HepG2 (cell line): ENCODE measurements around the gene SAMD14. TPM values are rescaled to one million over a fixed set of nuclear protein-coding genes. Genes with fewer than 3 reads are reported as not detected.
A peak's percentile ranks its signal among the peaks of the same experiment; 100 is the strongest.

Experiments used
- GFI1 ChIP-seq: sonication (generic); formaldehyde crosslinking; IDR thresholded peaks from 2 replicates; pipeline ENCODE4 v1.5.0; 2020; ENCODE audit warnings: missing genetic modification reagents, mild to moderate bottlenecking, borderline replicate concordance
- HNF1B ChIP-seq: sonication (generic); formaldehyde crosslinking; IDR thresholded peaks from 2 replicates; pipeline ENCODE4 v1.5.1; 2020; ENCODE audit warnings: mild to moderate bottlenecking, moderate library complexity, missing genetic modification reagents
- HOXA5 ChIP-seq: sonication (generic); formaldehyde crosslinking; IDR thresholded peaks from 2 replicates; pipeline ENCODE4 v1.4.0; 2020; ENCODE audit warnings: missing genetic modification reagents
- MAFK ChIP-seq, 2 experiments: IDR thresholded peaks in 1 of 2; conservative IDR thresholded peaks in 1 of 2; 2 replicates each; pipeline ENCODE4 v1.6.1; 2011; ENCODE audit warnings: improper control_type of control experiment in 2 of 2, low read length in 2 of 2
- MXD1 ChIP-seq: sonication (generic); formaldehyde crosslinking; IDR thresholded peaks from 2 replicates; pipeline ENCODE4 v1.4.0; 2020; ENCODE audit warnings: mild to moderate bottlenecking, missing genetic modification reagents
- PATZ1 ChIP-seq: sonication (generic); formaldehyde crosslinking; IDR thresholded peaks from 2 replicates; pipeline ENCODE4 v1.4.0; 2020; ENCODE audit warnings: missing genetic modification reagents
- RAD51 ChIP-seq: fragments of 450-650 bp; IDR thresholded peaks from 2 replicates; pipeline ENCODE4 v1.6.1; 2016; ENCODE audit warnings: borderline replicate concordance
- SOX13 ChIP-seq, 3 experiments: fragments of 450-650 bp in 1 of 3; sonication (generic) in 1 of 3; formaldehyde crosslinking in 1 of 3; IDR thresholded peaks in 2 of 3; conservative IDR thresholded peaks in 1 of 3; 2 replicates each; pipeline versions ENCODE4 v1.5.0 to v1.6.1; 2016 to 2020; ENCODE audit warnings: antibody characterized with exemption in 1 of 3, mild to moderate bottlenecking in 1 of 3, missing compliant biosample characterization in 1 of 3, missing genetic modification reagents in 1 of 3, moderate library complexity in 1 of 3
- TCF12 ChIP-seq, 2 experiments: fragments of 450-650 bp in 1 of 2; sonication (generic) in 1 of 2; formaldehyde crosslinking in 1 of 2; IDR thresholded peaks; 2 replicates each; pipeline versions ENCODE4 v1.6.1 to v1.8.0; 2017 to 2022; ENCODE audit warnings: antibody characterized with exemption in 1 of 2, mild to moderate bottlenecking in 1 of 2, missing genetic modification reagents in 1 of 2, moderate library complexity in 1 of 2
- YY1 ChIP-seq: IDR thresholded peaks from 2 replicates; pipeline ENCODE4 v1.6.1; 2011; ENCODE audit warnings: low read length, low read depth, moderate library complexity, mild to moderate bottlenecking; ENCODE audit not compliant: insufficient read depth, insufficient replicate concordance
- ZHX2 ChIP-seq, 2 experiments: sonication (generic) in 1 of 2; formaldehyde crosslinking in 1 of 2; IDR thresholded peaks; 2 replicates each; pipeline versions ENCODE4 v1.6.1 to v1.9.0; 2014 to 2022; ENCODE audit warnings: antibody characterized with exemption in 1 of 2, borderline replicate concordance in 1 of 2, inconsistent platforms in 1 of 2, low read depth in 1 of 2, missing genetic modification reagents in 1 of 2
- ZNF143 ChIP-seq: sonication (generic); formaldehyde crosslinking; IDR thresholded peaks from 2 replicates; pipeline ENCODE4 v1.4.0; 2020; ENCODE audit warnings: missing genetic modification reagents
- ZNF431 ChIP-seq: sonication (generic); formaldehyde crosslinking; IDR thresholded peaks from 2 replicates; pipeline ENCODE4 v1.9.0; 2022; ENCODE audit warnings: missing genetic modification reagents, low read depth, mild to moderate bottlenecking, borderline replicate concordance
- ZNF530 ChIP-seq: sonication (generic); formaldehyde crosslinking; IDR thresholded peaks from 2 replicates; pipeline ENCODE4 v1.5.0; 2020; ENCODE audit warnings: low read depth, mild to moderate bottlenecking, missing genetic modification reagents
- ZNF572 ChIP-seq: sonication (generic); formaldehyde crosslinking; IDR thresholded peaks from 2 replicates; pipeline ENCODE4 v1.5.1; 2020; ENCODE audit warnings: mild to moderate bottlenecking, missing genetic modification reagents
- ZNF605 ChIP-seq: sonication (generic); formaldehyde crosslinking; IDR thresholded peaks from 2 replicates; pipeline ENCODE4 v1.8.0; 2022; ENCODE audit warnings: mild to moderate bottlenecking, missing genetic modification reagents
- polyA plus RNA-seq, 8 experiments: library from polyadenylated mRNA; depleted of rRNA in 3 of 8; stranded (reverse) in 7 of 8; unstranded in 1 of 8; fragments of >200 nt; fragmentation: Illumina TruSeq in 4 of 8; extraction: Trizol in 4 of 8; gene quantifications; 2 replicates each; pipeline versions ENCODE4 v1.2.1 to v1.2.3, GENCODE V29; 2011 to 2016; ENCODE audit warnings: low read depth in 4 of 8, missing spikeins in 1 of 8, mixed read lengths in 1 of 8; ENCODE audit not compliant: insufficient read depth in 1 of 8
- total RNA-seq, 5 experiments: library from RNA; depleted of rRNA; stranded (reverse); fragments of >200 nt; fragmentation: Illumina TruSeq; extraction: Trizol; gene quantifications; 2 replicates each; pipeline ENCODE4 v1.2.3, GENCODE V29; 2016; ENCODE audit warnings: low read depth in 1 of 5

The SAMD14 gene
- total and polyA plus RNA-seq, 2 of the 13 experiments (the other 11 are each of a cell fraction or from before 2014, with no cell fraction given), result 0.07 to 0.22 TPM

GRCh38 chr17:50139950-50140885, 10.3 kb upstream of the SAMD14 start (continued):
- TF ChIP-seq ZHX2 (IDR thresholded peaks at IDR 0.05; ENCODE audit: low read depth) (no peak), ZHX2 (CRISPR knock-in tag; IDR thresholded peaks at IDR 0.05; ENCODE audit: borderline replicate concordance) (no peak), HNF1B (CRISPR knock-in tag) (no peak), ZNF605 (CRISPR knock-in tag) (0 out of 2 replicates have a peak, but pooled peaks have one; percentile 48), ZNF530 (CRISPR knock-in tag) (no peak), TCF12 (IDR thresholded peaks at IDR 0.05) (no peak), TCF12 (CRISPR knock-in tag; IDR thresholded peaks at IDR 0.05) (no peak), MXD1 (CRISPR knock-in tag) (no peak), SOX13 (IDR thresholded peaks at IDR 0.05) (no peak), SOX13 (CRISPR knock-in tag; conservative IDR thresholded peaks at IDR 0.05 in 1 of 2, IDR thresholded peaks at IDR 0.05 in 1 of 2) (no peak), ZNF431 (no peak), ZNF572 (CRISPR knock-in tag) (no peak), HOXA5 (CRISPR knock-in tag) (no peak), YY1 (peak; percentile 55), PATZ1 (CRISPR knock-in tag) (peak; percentile 52; the same call in 1 of the 2 replicates), GFI1 (no peak), ZNF143 (CRISPR knock-in tag) (0 out of 2 replicates have a peak, but pooled peaks have one; percentile 21), MAFK (conservative IDR thresholded peaks at IDR 0.05 in 1 of 2, IDR thresholded peaks at IDR 0.05 in 1 of 2; ENCODE audit: low read length in 2 of 2) (no peak), RAD51 (no peak)
